Activated CD8-positive, alpha-beta memory T cell treated with anti-CD3 and anti-CD28 coated beads, Interleukin-2, amount 50 U/mL, for 24 hours (primary cell): ENCODE measurements around the gene EIF5A2.
A peak's percentile ranks its signal among the peaks of the same experiment; 100 is the strongest.
"Not testable (repeated sequence)": the region's sequence is repeated elsewhere in the genome, so short reads cannot be mapped to it uniquely, and the experiment has no call there.

Source experiments
- DNase-seq: peaks from one replicate; pipeline ENCODE4 v3.0.0-alpha.2; 2020; ENCODE audit errors: extremely low read depth

The EIF5A2 gene

GRCh38 chr3:170908235-170909116 lies at the start of gene EIF5A2:
TSS of gene EIF5A2 (minus strand) at chr3:170908637. CDS start at chr3:170907806, 831 bp downstream.
- DNase-seq: peak; percentile 90

GRCh38 chr3:170956647-170957046 lies 48.2 kb upstream of the EIF5A2 start:
- DNase-seq: no peak

GRCh38 chr3:170953736-170954135 lies 45.3 kb upstream of the EIF5A2 start:
- no peak for DNase-seq

GRCh38 chr3:170953229-170953628 lies 44.8 kb upstream of the EIF5A2 start:
- no peak for DNase-seq

- DNase-seq: no peak
Observed at GRCh38 chr3:170949211-170949610, 40.8 kb upstream of the EIF5A2 start.

- no peak for DNase-seq
Observed at GRCh38 chr3:170947018-170947769, 38.8 kb upstream of the EIF5A2 start.

GRCh38 chr3:170942011-170942410 lies 33.6 kb upstream of the EIF5A2 start:
- DNase-seq: no peak

GRCh38 chr3:170941551-170941950 lies 33.1 kb upstream of the EIF5A2 start:
- DNase-seq: no peak

GRCh38 chr3:170933039-170933438 lies 24.6 kb upstream of the EIF5A2 start:
- DNase-seq: not testable (repeated sequence)

- DNase-seq: not testable (repeated sequence)
Observed at GRCh38 chr3:170923553-170923952, 15.1 kb upstream of the EIF5A2 start.

GRCh38 chr3:170918715-170919114 lies 10.3 kb upstream of the EIF5A2 start:
- DNase-seq: no peak

- no peak for DNase-seq
Observed at GRCh38 chr3:170914690-170915089, 6.3 kb upstream of the EIF5A2 start.

- DNase-seq: no peak
Observed at GRCh38 chr3:170914212-170914611, 5.8 kb upstream of the EIF5A2 start.

GRCh38 chr3:170911051-170911450 lies 2.6 kb upstream of the EIF5A2 start:
- DNase-seq: no peak

- no peak for DNase-seq
Observed at GRCh38 chr3:170910542-170910941, 2.1 kb upstream of the EIF5A2 start.

GRCh38 chr3:170909129-170909903 lies 879 bp upstream of the EIF5A2 start:
- DNase-seq: no peak

- DNase-seq: no peak
Observed at GRCh38 chr3:170907637-170908234, 701 bp downstream of the EIF5A2 start.

- no peak for DNase-seq
Observed at GRCh38 chr3:170905862-170906261, 2.6 kb downstream of the EIF5A2 start.

- DNase-seq: no peak
Observed at GRCh38 chr3:170903123-170903522, 5.3 kb downstream of the EIF5A2 start.

GRCh38 chr3:170899455-170899854 lies 9.0 kb downstream of the EIF5A2 start:
- no peak for DNase-seq

- no peak for DNase-seq
Observed at GRCh38 chr3:170897978-170898377, 10.5 kb downstream of the EIF5A2 start.

GRCh38 chr3:170897199-170897598 lies 11.2 kb downstream of the EIF5A2 start:
- not testable (repeated sequence) for DNase-seq
